ENCODE data around the gene E2F7.

DNA sequence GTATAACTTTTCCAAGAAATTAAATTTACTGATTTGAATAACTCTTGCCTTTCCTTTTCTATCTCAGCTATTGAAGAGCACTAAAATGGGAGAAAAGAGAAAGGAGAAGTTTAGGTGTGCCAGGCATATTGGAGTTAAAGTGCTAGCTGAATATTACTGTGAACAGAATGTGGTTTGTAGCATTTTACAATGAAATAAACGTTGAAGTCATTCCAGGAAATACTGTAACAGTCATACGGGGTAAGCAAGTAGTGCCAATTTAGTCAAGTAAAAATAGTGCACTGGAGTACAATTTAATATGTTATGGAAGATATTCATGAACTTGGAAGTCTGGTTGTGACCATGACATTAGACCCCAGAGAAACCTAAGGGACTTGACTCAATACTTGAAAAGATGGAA, 62.1 kb downstream of the E2F7 start:
- TF ChIP-seq, protein P1, sequence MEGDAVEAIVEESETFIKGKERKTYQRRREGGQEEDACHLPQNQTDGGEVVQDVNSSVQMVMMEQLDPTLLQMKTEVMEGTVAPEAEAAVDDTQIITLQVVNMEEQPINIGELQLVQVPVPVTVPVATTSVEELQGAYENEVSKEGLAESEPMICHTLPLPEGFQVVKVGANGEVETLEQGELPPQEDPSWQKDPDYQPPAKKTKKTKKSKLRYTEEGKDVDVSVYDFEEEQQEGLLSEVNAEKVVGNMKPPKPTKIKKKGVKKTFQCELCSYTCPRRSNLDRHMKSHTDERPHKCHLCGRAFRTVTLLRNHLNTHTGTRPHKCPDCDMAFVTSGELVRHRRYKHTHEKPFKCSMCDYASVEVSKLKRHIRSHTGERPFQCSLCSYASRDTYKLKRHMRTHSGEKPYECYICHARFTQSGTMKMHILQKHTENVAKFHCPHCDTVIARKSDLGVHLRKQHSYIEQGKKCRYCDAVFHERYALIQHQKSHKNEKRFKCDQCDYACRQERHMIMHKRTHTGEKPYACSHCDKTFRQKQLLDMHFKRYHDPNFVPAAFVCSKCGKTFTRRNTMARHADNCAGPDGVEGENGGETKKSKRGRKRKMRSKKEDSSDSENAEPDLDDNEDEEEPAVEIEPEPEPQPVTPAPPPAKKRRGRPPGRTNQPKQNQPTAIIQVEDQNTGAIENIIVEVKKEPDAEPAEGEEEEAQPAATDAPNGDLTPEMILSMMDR (IDR thresholded peaks at IDR 0.05; ENCODE audit: low read length): no peak
- TF ChIP-seq EZH2 (IDR thresholded peaks at IDR 0.05; ENCODE audit: borderline replicate concordance, low read length): no peak

All from OCI-LY1 (cell line).